LHCN-M2 (cell line): ENCODE measurements around the gene CPB2. TPM values are rescaled to one million over a fixed set of nuclear protein-coding genes. Genes with fewer than 3 reads are reported as not detected.

Experiments used
- DNase-seq: peaks from one replicate; pipeline ENCODE4 v3.0.0-alpha.2; 2012; ENCODE audit warnings: low read depth
- total RNA-seq: library from RNA; depleted of rRNA; stranded (reverse); fragments of >200 nt; gene quantifications from 2 replicates; pipeline ENCODE4 v1.2.3, GENCODE V29; 2014

Gene CPB2
- total RNA-seq, 1 experiment from 2014 or later = not detected

- DNase-seq = no peak
Measured at GRCh38 chr13:46097663-46098062, 7.2 kb downstream of the CPB2 start.

- peak; percentile 78 for DNase-seq
Measured at GRCh38 chr13:46097015-46097414, 7.8 kb downstream of the CPB2 start.

- DNase-seq = no peak
Measured at GRCh38 chr13:46094478-46094877, 10.4 kb downstream of the CPB2 start.

- DNase-seq = no peak
Measured at GRCh38 chr13:46088821-46089562, 15.8 kb downstream of the CPB2 start.

- DNase-seq = no peak
Measured at GRCh38 chr13:46087481-46087880, 17.4 kb downstream of the CPB2 start.

GRCh38 chr13:46086985-46087384 lies 17.8 kb downstream of the CPB2 start:
- no peak for DNase-seq

GRCh38 chr13:46086421-46086922 lies 18.4 kb downstream of the CPB2 start:
- no peak for DNase-seq

- DNase-seq = no peak
Measured at GRCh38 chr13:46085737-46086136, 19.1 kb downstream of the CPB2 start.

- DNase-seq = no peak
Measured at GRCh38 chr13:46082324-46082723, 22.5 kb downstream of the CPB2 start.

- no peak for DNase-seq
Measured at GRCh38 chr13:46079770-46080169, 25.1 kb downstream of the CPB2 start.

GRCh38 chr13:46077265-46077664 lies 27.6 kb downstream of the CPB2 start:
- DNase-seq = no peak

- no peak for DNase-seq
Measured at GRCh38 chr13:46076827-46077226, 28.0 kb downstream of the CPB2 start.

- no peak for DNase-seq
Measured at GRCh38 chr13:46075811-46076210, 29.0 kb downstream of the CPB2 start.

- no peak for DNase-seq
Measured at GRCh38 chr13:46071590-46072249, 33.1 kb downstream of the CPB2 start.

GRCh38 chr13:46063292-46063691 lies 41.5 kb downstream of the CPB2 start:
- no peak for DNase-seq

- DNase-seq = peak; percentile 48
Measured at GRCh38 chr13:46062185-46062584, 42.6 kb downstream of the CPB2 start.

GRCh38 chr13:46059405-46059804 lies 45.4 kb downstream of the CPB2 start:
- no peak for DNase-seq

GRCh38 chr13:46058268-46058667 lies 46.6 kb downstream of the CPB2 start:
- no peak for DNase-seq

GRCh38 chr13:46057256-46058015 lies 47.4 kb downstream of the CPB2 start:
- peak; percentile 26 for DNase-seq

GRCh38 chr13:46053162-46054012 lies 51.4 kb downstream of the CPB2 start:
- DNase-seq = no peak
